LNCaP clone FGC (cell line): Measurements from ENCODE around the gene SMYD3.

Experiments
- DNase-seq: peaks from one replicate; pipeline ENCODE4 v3.0.0-alpha.2; 2011; ENCODE audit warnings: low read depth
- H3K4me3 ChIP-seq: 2 replicates; pipeline ENCODE4 v1.5.1; 2011; ENCODE audit warnings: mild to moderate bottlenecking, low read depth, low read length, control low read depth
- CTCF ChIP-seq: IDR thresholded peaks from 2 replicates; pipeline ENCODE4 v1.5.1; 2012; ENCODE audit warnings: mild to moderate bottlenecking; ENCODE audit not compliant: control insufficient read depth, insufficient read depth; ENCODE audit errors: extremely low read depth

The SMYD3 gene

GRCh38 chr1:245760301-245760700 lies 746.8 kb downstream of the SMYD3 start:
- H3K4me3 ChIP-seq, result no peak overlapping the region
- DNase-seq, result no peak
- TF ChIP-seq CTCF, result no peak

- TF ChIP-seq CTCF, result no peak
- DNase-seq, result no peak
Observed at GRCh38 chr1:245754463-245754961, 752.6 kb downstream of the SMYD3 start.

GRCh38 chr1:245753807-245754206 lies 753.3 kb downstream of the SMYD3 start:
- TF ChIP-seq CTCF, result no peak
- H3K4me3 ChIP-seq, result no peak overlapping the region
- DNase-seq, result no peak

More at GRCh38 chr1:245754463-245754961, 752.6 kb downstream of the SMYD3 start:
- H3K4me3 ChIP-seq, result no peak overlapping the region

- no peak overlapping the region for H3K4me3 ChIP-seq
- DNase-seq, result no peak
- no peak for TF ChIP-seq CTCF
Observed at GRCh38 chr1:245752561-245752960, 754.5 kb downstream of the SMYD3 start.

GRCh38 chr1:245751726-245752470 lies 755.2 kb downstream of the SMYD3 start:
- no peak overlapping the region for H3K4me3 ChIP-seq
- TF ChIP-seq CTCF, result no peak
- DNase-seq, result no peak

- no peak for TF ChIP-seq CTCF
- no peak for DNase-seq
- H3K4me3 ChIP-seq, result no peak overlapping the region
Observed at GRCh38 chr1:245751116-245751515, 756.0 kb downstream of the SMYD3 start.

- DNase-seq, result no peak
- no peak for TF ChIP-seq CTCF
- H3K4me3 ChIP-seq, result no peak overlapping the region
Observed at GRCh38 chr1:245750261-245750660, 756.8 kb downstream of the SMYD3 start.
